Left lobe of liver (tissue), 2 donors: ENCODE data around the gene PODXL. TPM values are rescaled to one million over a fixed set of nuclear protein-coding genes. Genes with fewer than 3 reads are reported as not detected.
"Not testable (repeated sequence)": the region's sequence is repeated elsewhere in the genome, so short reads cannot be mapped to it uniquely, and the experiment has no call there.

ENCODE experiments used
- ATAC-seq: fragments of 200-7000 bp; cut with Tn5 transposase; one replicate; pipeline ENCODE4 v1.9.1; 2020; ENCODE audit warnings: mild to moderate bottlenecking, moderate library complexity
- DNase-seq: peaks from one replicate; pipeline ENCODE4 v3.0.0-alpha.2; 2020; ENCODE audit warnings: low spot score
- total RNA-seq: library from RNA; stranded (reverse); gene quantifications from one replicate; pipeline ENCODE4 v1.2.1, GENCODE V29; 2021
- donor health status: DM: no; HTN: no; CAD: no; lungs with moderate emphysema.
- donor health status: DM: no; HTN: yes; CAD: no.

PODXL gene
- total RNA-seq, 1 donor from 2014 or later = 2.7 TPM

- no peak for DNase-seq
- ATAC-seq = peak; percentile 52
Measured at GRCh38 chr7:131498237-131498885, 58.1 kb downstream of the PODXL start.

GRCh38 chr7:131497454-131497853 lies 59.0 kb downstream of the PODXL start:
- DNase-seq = no peak
- ATAC-seq = peak; percentile 23

GRCh38 chr7:131495669-131496498 lies 60.5 kb downstream of the PODXL start:
- no peak for DNase-seq

GRCh38 chr7:131494182-131494581 lies 62.2 kb downstream of the PODXL start:
- no peak for DNase-seq
- no peak for ATAC-seq

More at GRCh38 chr7:131495669-131496498, 60.5 kb downstream of the PODXL start:
- no peak for ATAC-seq

GRCh38 chr7:131493581-131493980 lies 62.8 kb downstream of the PODXL start:
- DNase-seq (no peak), ATAC-seq (no peak)

GRCh38 chr7:131493081-131493480 lies 63.3 kb downstream of the PODXL start:
- ATAC-seq (no peak), DNase-seq (no peak)

- ATAC-seq = no peak
- no peak for DNase-seq
Measured at GRCh38 chr7:131489881-131490280, 66.5 kb downstream of the PODXL start.

- DNase-seq (no peak), ATAC-seq (no peak)
Measured at GRCh38 chr7:131489196-131489595, 67.2 kb downstream of the PODXL start.

GRCh38 chr7:131488361-131488760 lies 68.1 kb downstream of the PODXL start:
- no peak for DNase-seq
- ATAC-seq = no peak

GRCh38 chr7:131487217-131487616 lies 69.2 kb downstream of the PODXL start:
- no peak for DNase-seq
- no peak for ATAC-seq

- ATAC-seq (no peak), DNase-seq (no peak)
Measured at GRCh38 chr7:131486346-131486745, 70.1 kb downstream of the PODXL start.

- no peak for ATAC-seq
Measured at GRCh38 chr7:131483586-131483985, 72.8 kb downstream of the PODXL start.

GRCh38 chr7:131482800-131483199 lies 73.6 kb downstream of the PODXL start:
- ATAC-seq = no peak

More at GRCh38 chr7:131483586-131483985, 72.8 kb downstream of the PODXL start:
- no peak for DNase-seq

GRCh38 chr7:131480384-131481315 lies 75.8 kb downstream of the PODXL start:
- ATAC-seq (peak; percentile 95), DNase-seq (no peak)

More at GRCh38 chr7:131482800-131483199, 73.6 kb downstream of the PODXL start:
- DNase-seq = no peak

GRCh38 chr7:131476740-131477139 lies 79.7 kb downstream of the PODXL start:
- no peak for DNase-seq

GRCh38 chr7:131471250-131472004 lies 85.0 kb downstream of the PODXL start:
- peak; percentile 59 for ATAC-seq
- DNase-seq = no peak

More at GRCh38 chr7:131476740-131477139, 79.7 kb downstream of the PODXL start:
- ATAC-seq = peak; percentile 49

GRCh38 chr7:131467788-131468187 lies 88.6 kb downstream of the PODXL start:
- ATAC-seq = no peak
- DNase-seq = no peak

- DNase-seq = no peak
- ATAC-seq = no peak
Measured at GRCh38 chr7:131466735-131467365, 89.6 kb downstream of the PODXL start.

GRCh38 chr7:131462715-131463114 lies 93.7 kb downstream of the PODXL start:
- ATAC-seq, DNase-seq: not testable (repeated sequence)

GRCh38 chr7:131462059-131462458 lies 94.4 kb downstream of the PODXL start:
- ATAC-seq = no peak
- no peak for DNase-seq
